Neural progenitor cell (in vitro differentiated cells): ENCODE results near the gene PGAM1.

ENCODE experiments used
- EZH2 ChIP-seq: fragments of 200-600 bp; sonication (generic); IDR thresholded peaks from 2 replicates; pipeline ENCODE4 v1.6.1; 2017; ENCODE audit warnings: antibody characterized with exemption, mild to moderate bottlenecking, moderate library complexity
- TF ChIP-seq, protein P1 (sequence below): fragments of 200-600 bp; sonication (generic); IDR thresholded peaks from 2 replicates; pipeline ENCODE4 v1.5.1; 2017; ENCODE audit warnings: antibody characterized with exemption, mild to moderate bottlenecking

DNA sequence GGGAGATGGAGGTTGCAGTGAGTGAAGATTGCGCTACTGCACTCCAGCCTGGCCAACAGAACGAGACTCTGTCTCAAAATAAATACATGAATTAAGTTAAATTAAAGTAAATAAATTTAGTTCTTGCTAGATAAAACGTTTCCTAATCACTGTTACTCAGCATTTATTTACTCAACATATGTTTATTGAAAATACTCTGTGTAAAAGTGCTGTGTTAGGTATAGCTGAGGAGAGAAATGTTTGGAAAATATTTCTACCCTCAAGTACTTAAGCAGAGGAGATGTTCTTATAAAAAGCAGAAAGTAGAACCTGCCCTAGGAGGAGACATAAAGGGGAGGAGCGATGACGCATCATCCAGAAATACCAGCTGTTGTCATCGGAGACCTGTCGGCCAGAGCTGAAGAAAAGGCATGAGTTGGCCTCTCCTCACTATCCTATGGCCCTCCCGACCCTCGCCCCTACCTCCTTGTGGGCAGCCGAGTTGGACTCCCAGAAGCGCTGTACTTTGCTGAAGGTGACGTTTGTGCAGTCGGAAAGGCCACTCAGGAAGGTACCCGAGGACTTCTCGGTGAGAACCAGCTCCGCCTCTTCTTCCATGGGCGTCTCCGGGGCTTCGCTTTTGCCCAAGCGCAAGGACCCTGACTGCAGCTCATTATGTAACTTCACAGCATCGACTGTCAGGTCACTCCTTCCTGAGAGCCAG is 26.0 kb upstream of the PGAM1 start:
- TF ChIP-seq, protein P1, sequence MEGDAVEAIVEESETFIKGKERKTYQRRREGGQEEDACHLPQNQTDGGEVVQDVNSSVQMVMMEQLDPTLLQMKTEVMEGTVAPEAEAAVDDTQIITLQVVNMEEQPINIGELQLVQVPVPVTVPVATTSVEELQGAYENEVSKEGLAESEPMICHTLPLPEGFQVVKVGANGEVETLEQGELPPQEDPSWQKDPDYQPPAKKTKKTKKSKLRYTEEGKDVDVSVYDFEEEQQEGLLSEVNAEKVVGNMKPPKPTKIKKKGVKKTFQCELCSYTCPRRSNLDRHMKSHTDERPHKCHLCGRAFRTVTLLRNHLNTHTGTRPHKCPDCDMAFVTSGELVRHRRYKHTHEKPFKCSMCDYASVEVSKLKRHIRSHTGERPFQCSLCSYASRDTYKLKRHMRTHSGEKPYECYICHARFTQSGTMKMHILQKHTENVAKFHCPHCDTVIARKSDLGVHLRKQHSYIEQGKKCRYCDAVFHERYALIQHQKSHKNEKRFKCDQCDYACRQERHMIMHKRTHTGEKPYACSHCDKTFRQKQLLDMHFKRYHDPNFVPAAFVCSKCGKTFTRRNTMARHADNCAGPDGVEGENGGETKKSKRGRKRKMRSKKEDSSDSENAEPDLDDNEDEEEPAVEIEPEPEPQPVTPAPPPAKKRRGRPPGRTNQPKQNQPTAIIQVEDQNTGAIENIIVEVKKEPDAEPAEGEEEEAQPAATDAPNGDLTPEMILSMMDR, result no peak
- no peak for TF ChIP-seq EZH2
